Ovary (tissue), 9 donors: ENCODE data around the gene UBE2E3. TPM values are rescaled to one million over a fixed set of nuclear protein-coding genes. Genes with fewer than 3 reads are reported as not detected.

Experiments used
- DNase-seq, 5 donors: peaks; one replicate each; pipeline ENCODE4 v3.0.0-alpha.2; 2019 to 2020
- H3K27ac ChIP-seq, 2 donors: fragments of 200-600 bp; one replicate each; pipeline versions ENCODE4 v1.5.1 to v1.8.0; 2019 to 2022
- H3K27me3 ChIP-seq: fragments of 200-600 bp; one replicate; pipeline ENCODE4 v1.8.0; 2022
- H3K36me3 ChIP-seq: fragments of 200-600 bp; sonication (generic); one replicate; pipeline ENCODE4 v1.5.1; 2019
- H3K4me1 ChIP-seq: one replicate; pipeline ENCODE4 v1.8.1; 2013; ENCODE audit warnings: mild to moderate bottlenecking, moderate library complexity; ENCODE audit not compliant: insufficient read depth
- H3K4me3 ChIP-seq: fragments of 200-600 bp; sonication (generic); one replicate; pipeline ENCODE4 v1.5.1; 2017
- H3K9me3 ChIP-seq, 2 donors: fragments of 200-600 bp in 1 of 2; sonication (generic) in 1 of 2; one replicate each; pipeline versions ENCODE4 v1.5.1 to v1.8.1; 2013 to 2019; ENCODE audit warnings: mild to moderate bottlenecking in 1 of 2, moderate library complexity in 1 of 2
- EP300 ChIP-seq: sonication (generic); formaldehyde crosslinking; IDR thresholded peaks from one replicate; pipeline ENCODE4 v1.6.1; 2017; ENCODE audit warnings: antibody characterized with exemption
- POLR2A ChIP-seq: fragments of 450-650 bp; IDR thresholded peaks from one replicate; pipeline ENCODE4 v1.6.1; 2017; ENCODE audit warnings: antibody characterized with exemption, mild to moderate bottlenecking, moderate library complexity
- WGBS, 3 donors: extraction: QIAGEN DNeasy Blood & Tissue Kit in 1 of 3; methylation state at CpG; one replicate each; pipeline versions ENCODE4 v1.1.5 to v1.1.7; 2013 to 2017; 5-methylcytosine and 5-hydroxymethylcytosine counted together
- intact Hi-C, 4 donors: fragments of 100-400 bp; cut with DNase I; formaldehyde crosslinking; loops; one replicate each; pipeline versions ENCODE4 v1.11.0 to v1.15.1; 2022 to 2023
- polyA plus RNA-seq, 2 donors: library from polyadenylated mRNA; stranded (reverse); fragments of 200-250 nt in 1 of 2; fragments of 350-450 nt in 1 of 2; fragmentation: Illumina TruSeq in 1 of 2; extraction: RNeasy Lipid Tissue Mini Kit (QIAGEN cat#74804) in 1 of 2; gene quantifications; one replicate each; pipeline ENCODE4 v1.2.3, GENCODE V29; 2013 to 2014
- total RNA-seq, 7 donors: library from RNA; depleted of rRNA in 2 of 7; stranded (reverse); fragments of >200 nt in 2 of 7; fragmentation: NEBNext Ultra II Directional in 3 of 7; extraction: Animal tissue kit (Norgen Biotek cat#: 25700) in 3 of 7; gene quantifications; one replicate each; pipeline versions ENCODE4 v1.1.0 to v1.2.4, GENCODE V29; 2016 to 2023
- TF ChIP-seq, protein P1 (sequence below), 3 donors: fragments of 450-650 bp in 2 of 3; fragments of 200-600 bp in 1 of 3; IDR thresholded peaks; one replicate each; pipeline versions ENCODE4 v1.5.1 to v1.8.0; 2016 to 2022; ENCODE audit warnings: antibody characterized with exemption in 3 of 3, mild to moderate bottlenecking in 1 of 3
- donor health status: DM: no; HTN: no; CAD: no; lungs with moderate emphysema.
- donor health status: DM: no; HTN: no; CAD: no.
- donor health status: Bipolar disorder and iron deficiency.
- donor health status: DM: yes; HTN: yes; CAD: no.
- donor health status: DM: no; HTN: no; CAD: no.
- donor health status: DM: yes; HTN: yes; CAD: no.

The UBE2E3 gene
- total and polyA plus RNA-seq, 9 donors, result 43.0 to 96.3 (median 49.8) TPM

DNA sequence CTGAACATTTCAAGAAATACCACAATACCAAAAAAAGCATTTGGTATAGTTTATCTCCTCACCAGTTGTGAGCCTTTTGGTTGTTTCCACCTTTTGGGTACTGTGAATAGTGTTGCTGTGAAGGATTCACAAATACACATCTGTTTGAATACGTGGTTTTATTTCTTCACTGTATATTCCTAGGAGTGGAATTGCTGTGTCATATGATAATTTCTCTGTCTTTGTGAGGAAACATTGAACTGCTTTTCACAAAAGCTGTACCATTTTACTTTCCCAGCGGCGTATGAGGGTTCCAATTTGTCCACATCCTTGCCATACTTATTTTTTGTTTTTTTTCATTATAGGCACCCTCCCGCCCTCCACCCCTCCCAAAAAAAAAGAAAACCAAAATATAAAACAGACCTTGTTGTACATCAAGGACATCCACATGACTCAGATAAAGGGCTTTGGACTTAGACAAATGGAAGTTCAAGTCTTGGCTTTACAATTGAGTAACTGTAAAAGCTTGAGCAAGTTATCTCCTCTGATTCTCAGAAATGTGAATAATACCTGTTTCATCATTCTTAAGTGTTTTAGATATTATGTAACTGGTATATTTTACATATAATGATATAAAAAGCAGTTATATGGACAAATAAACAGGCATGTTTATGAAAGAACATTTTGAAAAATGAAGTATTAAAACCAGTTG, 19.0 kb downstream of the UBE2E3 start:
- Histone ChIP-seq H3K27ac (no peak overlapping the region), H3K4me3 (no peak overlapping the region), H3K36me3 (no peaks in the 10 kb centered on the region), H3K4me1 (no peaks in the 10 kb centered on the region), H3K9me3 (no peaks in the 10 kb centered on the region), H3K27me3 (no peaks in the 10 kb centered on the region)
- intact Hi-C loops, result no loop called here
- DNase-seq, result no peak
- 87 to 94% (median 94%) methylated on average over 4 of the region's 4 CpGs for whole genome bisulfite sequencing, 3 donors
- TF ChIP-seq EP300 (no peak), POLR2A (no peak)
- TF ChIP-seq, protein P1, sequence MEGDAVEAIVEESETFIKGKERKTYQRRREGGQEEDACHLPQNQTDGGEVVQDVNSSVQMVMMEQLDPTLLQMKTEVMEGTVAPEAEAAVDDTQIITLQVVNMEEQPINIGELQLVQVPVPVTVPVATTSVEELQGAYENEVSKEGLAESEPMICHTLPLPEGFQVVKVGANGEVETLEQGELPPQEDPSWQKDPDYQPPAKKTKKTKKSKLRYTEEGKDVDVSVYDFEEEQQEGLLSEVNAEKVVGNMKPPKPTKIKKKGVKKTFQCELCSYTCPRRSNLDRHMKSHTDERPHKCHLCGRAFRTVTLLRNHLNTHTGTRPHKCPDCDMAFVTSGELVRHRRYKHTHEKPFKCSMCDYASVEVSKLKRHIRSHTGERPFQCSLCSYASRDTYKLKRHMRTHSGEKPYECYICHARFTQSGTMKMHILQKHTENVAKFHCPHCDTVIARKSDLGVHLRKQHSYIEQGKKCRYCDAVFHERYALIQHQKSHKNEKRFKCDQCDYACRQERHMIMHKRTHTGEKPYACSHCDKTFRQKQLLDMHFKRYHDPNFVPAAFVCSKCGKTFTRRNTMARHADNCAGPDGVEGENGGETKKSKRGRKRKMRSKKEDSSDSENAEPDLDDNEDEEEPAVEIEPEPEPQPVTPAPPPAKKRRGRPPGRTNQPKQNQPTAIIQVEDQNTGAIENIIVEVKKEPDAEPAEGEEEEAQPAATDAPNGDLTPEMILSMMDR (IDR thresholded peaks at IDR 0.05), result no peak

DNA sequence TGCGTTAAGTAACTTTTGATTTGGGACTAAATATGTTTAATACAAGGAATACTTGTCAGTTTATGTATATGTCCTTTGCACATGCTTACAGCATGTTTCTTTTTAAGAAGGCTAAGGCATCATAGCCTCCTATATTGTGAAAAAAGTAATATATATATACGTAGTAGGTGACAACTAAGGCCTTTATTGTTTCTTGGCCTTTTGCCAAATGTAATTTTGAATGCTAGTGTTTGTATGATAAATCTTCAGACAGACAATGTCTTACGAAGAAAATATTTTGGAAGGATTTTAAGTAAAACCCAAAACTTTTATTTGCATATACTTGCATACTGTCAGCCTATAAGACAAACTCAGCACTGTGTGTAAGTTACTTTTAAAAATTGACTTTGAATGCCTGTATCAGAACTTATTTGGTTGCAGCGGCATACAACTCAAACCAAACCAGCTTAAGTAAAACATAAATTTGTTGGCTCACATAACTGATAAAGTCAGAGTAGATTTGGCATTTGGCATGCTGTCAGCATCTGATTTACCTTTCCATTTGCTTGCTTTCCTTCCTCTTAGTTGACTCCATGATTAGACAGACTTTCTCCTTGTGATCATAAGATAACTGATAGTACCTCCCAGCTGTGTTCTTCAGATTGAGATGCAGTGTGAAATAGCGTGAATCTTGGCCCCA, 24.4 kb downstream of the UBE2E3 start:
- no peak overlapping the region for H3K27ac ChIP-seq
- TF ChIP-seq, protein P1 (IDR thresholded peaks at IDR 0.05), result no peak
- TF ChIP-seq POLR2A (no peak), EP300 (no peak)
- 93 to 97% (median 95%) methylated on average over 5 of the region's 5 CpGs for WGBS, 3 donors
- no peaks in the 10 kb centered on the region for H3K36me3 ChIP-seq
- no peak overlapping the region for H3K4me3 ChIP-seq
- no peaks in the 10 kb centered on the region for H3K27me3 ChIP-seq
- peaks cover 5% of the 10 kb centered on the region for H3K4me1 ChIP-seq
- H3K9me3 ChIP-seq, result no peaks in the 10 kb centered on the region
- no peak for DNase-seq
- intact Hi-C loops, result no loop called here

DNA sequence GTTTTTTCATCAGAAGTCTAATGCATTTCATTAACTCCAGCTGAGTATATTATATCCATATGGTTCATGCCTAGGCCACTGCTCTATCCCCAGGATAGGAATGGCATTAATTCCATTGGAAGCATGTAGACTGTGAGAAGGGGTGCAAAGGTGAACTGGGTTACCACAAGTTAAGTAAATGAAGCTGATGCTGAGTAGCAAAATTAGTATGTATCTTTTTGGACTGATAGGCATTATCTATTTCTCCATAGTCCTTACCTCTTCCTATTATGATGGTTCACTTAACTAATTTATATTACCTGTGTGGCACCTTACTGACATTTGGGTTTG, 24.9 kb downstream of the UBE2E3 start:
- H3K27ac ChIP-seq, result no peak overlapping the region
- TF ChIP-seq EP300 (no peak), POLR2A (no peak)
- TF ChIP-seq, protein P1 (IDR thresholded peaks at IDR 0.05), result no peak
- H3K9me3 ChIP-seq, result no peaks in the 10 kb centered on the region
- H3K4me3 ChIP-seq, result no peak overlapping the region
- no peak for DNase-seq
- intact Hi-C loops, result no loop called here
- peaks cover 5% of the 10 kb centered on the region for H3K4me1 ChIP-seq
- no peaks in the 10 kb centered on the region for H3K36me3 ChIP-seq
- H3K27me3 ChIP-seq, result no peaks in the 10 kb centered on the region

DNA sequence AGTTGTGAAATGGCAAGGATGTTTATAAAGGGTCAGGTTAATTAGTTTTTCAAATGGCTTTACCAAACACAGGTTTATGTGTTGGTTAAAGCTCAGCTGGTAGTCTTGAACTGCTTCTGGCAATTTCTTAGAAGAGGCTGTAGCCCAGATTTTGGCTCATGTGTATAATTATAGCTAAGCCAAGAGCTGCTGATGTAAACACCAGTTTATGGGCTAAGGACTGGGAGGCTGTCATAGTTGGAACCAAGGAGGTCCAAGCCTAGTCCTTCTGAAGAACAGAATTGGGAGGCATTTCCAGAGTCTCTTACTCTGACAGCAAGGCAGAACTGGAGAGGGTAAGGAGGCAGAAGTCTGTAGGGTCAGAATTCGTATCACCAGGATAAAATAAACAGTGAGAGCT, 25.4 kb downstream of the UBE2E3 start:
- Histone ChIP-seq H3K36me3 (no peaks in the 10 kb centered on the region), H3K4me1 (peaks cover 5% of the 10 kb centered on the region), H3K27ac (no peak overlapping the region), H3K27me3 (no peaks in the 10 kb centered on the region), H3K4me3 (no peak overlapping the region), H3K9me3 (no peaks in the 10 kb centered on the region)
- TF ChIP-seq EP300 (no peak), POLR2A (no peak)
- TF ChIP-seq, protein P1 (IDR thresholded peaks at IDR 0.05), result no peak
- intact Hi-C loops, result no loop called here
- no peak for DNase-seq
- WGBS, 3 donors, result 81 to 92% (median 87%) methylated on average over 1 of the region's 1 CpG
